Stimulated activated CD4-positive, alpha-beta T cell treated with anti-CD3 and anti-CD28 coated beads, Interleukin-1b, Interleukin-23, amount 100 ng/mL, for 1 hour (primary cell): ENCODE results near the gene PLXNB2.

Experiments
- DNase-seq, 2 donors: peaks; one replicate each; pipeline ENCODE4 v3.0.0-alpha.2; 2020; ENCODE audit warnings: low read depth in 2 of 2

The PLXNB2 gene

GRCh38 chr22:50227579-50228215, 79.7 kb downstream of the PLXNB2 start:
- no peak for DNase-seq

GRCh38 chr22:50226875-50227165, 80.6 kb downstream of the PLXNB2 start:
- DNase-seq, result no peak

GRCh38 chr22:50226063-50226874, 81.2 kb downstream of the PLXNB2 start:
- DNase-seq, result no peak

- DNase-seq, result no peak
Measured at GRCh38 chr22:50225200-50225969, 82.1 kb downstream of the PLXNB2 start.
